ENCODE data around the gene MEFV. TPM values are rescaled to one million over a fixed set of nuclear protein-coding genes. Genes with fewer than 3 reads are reported as not detected.

MEFV gene
- total RNA-seq, 1 donor from 2014 or later, result 13.5 TPM

- Histone ChIP-seq H3K36me3 (peaks cover 11% of the 10 kb centered on the region), H3K27me3 (ENCODE audit: low read depth) (no peaks in the 10 kb centered on the region), H3K4me3 (no peak overlapping the region), H3K9me3 (peaks cover 91% of the 10 kb centered on the region), H3K4me1 (no peaks in the 10 kb centered on the region), H3K27ac (no peak overlapping the region)
- peak in 1 of 2 donors; percentile 17 for ATAC-seq
- intact Hi-C loops (cut with DNase I), result no loop called here
- no peak for TF ChIP-seq CTCF (IDR thresholded peaks at IDR 0.05)
- DNase-seq, result no peak
Measured at GRCh38 chr16:3295209-3295608, 38.8 kb upstream of the MEFV start.

- no peaks in the 10 kb centered on the region for H3K27me3 ChIP-seq (ENCODE audit: low read depth)
- H3K4me1 ChIP-seq, result no peaks in the 10 kb centered on the region
- no peak overlapping the region for H3K4me3 ChIP-seq
- no peak for ATAC-seq
- no peak for TF ChIP-seq CTCF (IDR thresholded peaks at IDR 0.05)
- intact Hi-C loops (cut with DNase I), result no loop called here
- peaks cover 95% of the 10 kb centered on the region for H3K9me3 ChIP-seq
- H3K36me3 ChIP-seq, result peaks cover 30% of the 10 kb centered on the region
- no peak for DNase-seq
- no peak overlapping the region for H3K27ac ChIP-seq
Measured at GRCh38 chr16:3292604-3293003, 36.2 kb upstream of the MEFV start.

GRCh38 chr16:3289998-3290673 lies 33.7 kb upstream of the MEFV start:
- peaks cover 5% of the 10 kb centered on the region for H3K4me1 ChIP-seq
- no peak for DNase-seq
- no peak overlapping the region for H3K4me3 ChIP-seq
- ATAC-seq, result no peak
- H3K9me3 ChIP-seq, result peaks cover 87% of the 10 kb centered on the region
- no peak for TF ChIP-seq CTCF (IDR thresholded peaks at IDR 0.05)
- intact Hi-C loops (cut with DNase I), result no loop called here
- no peaks in the 10 kb centered on the region for H3K27me3 ChIP-seq (ENCODE audit: low read depth)
- H3K36me3 ChIP-seq, result peaks cover 53% of the 10 kb centered on the region
- no peak overlapping the region for H3K27ac ChIP-seq

GRCh38 chr16:3285131-3285530 lies 28.7 kb upstream of the MEFV start:
- H3K36me3 ChIP-seq, result peaks cover 42% of the 10 kb centered on the region
- H3K27me3 ChIP-seq (ENCODE audit: low read depth), result no peaks in the 10 kb centered on the region
- ATAC-seq (no peak), DNase-seq (no peak)
- H3K9me3 ChIP-seq, result peaks cover 39% of the 10 kb centered on the region
- no peak overlapping the region for H3K27ac ChIP-seq
- intact Hi-C loops (cut with DNase I), result no loop called here
- peak overlapping the region; percentile 75 for H3K4me3 ChIP-seq
- peaks cover 28% of the 10 kb centered on the region for H3K4me1 ChIP-seq
- no peak for TF ChIP-seq CTCF (IDR thresholded peaks at IDR 0.05)

GRCh38 chr16:3283543-3284447 lies 27.4 kb upstream of the MEFV start:
- no peaks in the 10 kb centered on the region for H3K27me3 ChIP-seq (ENCODE audit: low read depth)
- peaks cover 26% of the 10 kb centered on the region for H3K9me3 ChIP-seq
- DNase-seq (no peak), ATAC-seq (peak in 1 of 2 donors; percentile 0)
- H3K36me3 ChIP-seq, result peaks cover 29% of the 10 kb centered on the region
- peak overlapping the region; percentile 99 for H3K27ac ChIP-seq
- peaks cover 28% of the 10 kb centered on the region for H3K4me1 ChIP-seq
- peak overlapping the region; percentile 75 for H3K4me3 ChIP-seq
- no peak for TF ChIP-seq CTCF (IDR thresholded peaks at IDR 0.05)
- intact Hi-C loops (cut with DNase I), result no loop called here
